B cell (primary cell): ENCODE measurements around the gene CPSF4L. TPM values are rescaled to one million over a fixed set of nuclear protein-coding genes. Genes with fewer than 3 reads are reported as not detected.

Source experiments
- ATAC-seq: fragments of 200-7000 bp; cut with Tn5 transposase; one replicate; pipeline ENCODE4 v1.10.0; 2021; ENCODE audit warnings: low read depth, mild to moderate bottlenecking, moderate number of reproducible peaks, moderate library complexity
- CTCF ChIA-PET: fragments of 350-600 bp; sonication (Branson Sonifier 250); formaldehyde crosslinking; loops from one replicate; lab custom pipeline; 2021; ENCODE audit warnings: antibody characterized with exemption, inconsistent platforms; lab: Charles Lee
- POLR2A ChIA-PET: fragments of 350-600 bp; sonication (Branson Sonifier 250); formaldehyde crosslinking; loops from one replicate; lab custom pipeline; 2021; ENCODE audit warnings: antibody characterized with exemption; lab: Charles Lee
- DNase-seq: peaks from one replicate; pipeline ENCODE4 v3.0.0; 2013
- H2AFZ ChIP-seq: 2 replicates; pipeline ENCODE4 v1.6.1; 2012; ENCODE audit warnings: mild to moderate bottlenecking, low read depth, low read length; ENCODE audit not compliant: insufficient read depth, poor library complexity, severe bottlenecking
- H3K27ac ChIP-seq, 2 donors: 1 replicate in 1 of 2; 2 replicates in 1 of 2; pipeline ENCODE4 v1.5.1; 2012 to 2013; ENCODE audit warnings: low read length in 2 of 2, mild to moderate bottlenecking in 2 of 2, moderate library complexity in 1 of 2
- H3K27me3 ChIP-seq, 4 experiments: fragments of 200-600 bp in 1 of 4; sonication (generic) in 1 of 4; replicated peaks in 1 of 4; 1 replicate in 2 of 4; 2 replicates in 2 of 4; pipeline versions ENCODE4 v1.6.1 to v1.7.0; 2013 to 2016; ENCODE audit warnings: low read length in 3 of 4, mild to moderate bottlenecking in 2 of 4, mixed read lengths in 1 of 4, moderate library complexity in 1 of 4; ENCODE audit not compliant: insufficient read depth in 4 of 4, control insufficient read depth in 3 of 4; ENCODE audit errors: control extremely low read depth in 1 of 4
- H3K36me3 ChIP-seq, 2 experiments: replicated peaks in 1 of 2; 1 replicate in 1 of 2; 2 replicates in 1 of 2; pipeline versions ENCODE4 v1.6.1 to v1.7.1; 2013; ENCODE audit warnings: low read length in 1 of 2; ENCODE audit not compliant: insufficient read depth in 2 of 2, control insufficient read depth in 1 of 2; ENCODE audit errors: control extremely low read depth in 1 of 2, extremely low read depth in 1 of 2
- H3K4me1 ChIP-seq, 2 donors: fragments of 200-600 bp in 1 of 2; sonication (generic) in 1 of 2; 1 replicate in 1 of 2; 2 replicates in 1 of 2; pipeline versions ENCODE4 v1.5.1 to v1.6.1; 2013 to 2017; ENCODE audit warnings: low read length in 2 of 2; ENCODE audit not compliant: control insufficient read depth in 2 of 2, insufficient read depth in 2 of 2
- H3K4me2 ChIP-seq: replicated peaks from 2 replicates; pipeline ENCODE3; 2012; ENCODE audit warnings: mild to moderate bottlenecking, low read depth, low read length; ENCODE audit not compliant: poor library complexity, severe bottlenecking
- H3K4me3 ChIP-seq, 5 experiments: fragments of 200-600 bp in 1 of 5; sonication (generic) in 1 of 5; 1 replicate in 3 of 5; 2 replicates in 2 of 5; pipeline versions ENCODE4 v1.5.1 to v1.7.0; 2011 to 2016; ENCODE audit warnings: low read length in 4 of 5, mild to moderate bottlenecking in 4 of 5, low read depth in 2 of 5, control low read depth in 1 of 5, moderate library complexity in 1 of 5; ENCODE audit not compliant: insufficient read depth in 1 of 5; ENCODE audit errors: control extremely low read depth in 1 of 5, extremely low read depth in 1 of 5
- H3K79me2 ChIP-seq: fragments of 200-600 bp; sonication (generic); one replicate; pipeline ENCODE4 v1.6.0; 2016; ENCODE audit warnings: low read length; ENCODE audit not compliant: control insufficient read depth, insufficient read depth
- H3K9ac ChIP-seq: fragments of 200-600 bp; sonication (generic); 2 replicates; pipeline ENCODE4 v1.6.1; 2017; ENCODE audit warnings: mild to moderate bottlenecking, low read length, moderate library complexity
- H3K9me3 ChIP-seq, 3 donors: one replicate each; pipeline versions ENCODE4 v1.6.1 to v1.7.1; 2013; ENCODE audit warnings: low read length in 2 of 3; ENCODE audit not compliant: control insufficient read depth in 2 of 3, insufficient read depth in 1 of 3; ENCODE audit errors: control extremely low read depth in 1 of 3
- H4K20me1 ChIP-seq: 2 replicates; pipeline ENCODE4 v1.6.0; 2012; ENCODE audit warnings: mild to moderate bottlenecking, low read length; ENCODE audit not compliant: insufficient read depth, control insufficient read depth, poor library complexity, severe bottlenecking
- H3K27ac Mint-ChIP-seq: one replicate; pipeline ENCODE4 v1.8.0; 2021; ENCODE audit warnings: mixed read lengths
- H3K27me3 Mint-ChIP-seq: one replicate; pipeline ENCODE4 v1.8.0; 2021; ENCODE audit warnings: mixed read lengths
- H3K4me1 Mint-ChIP-seq: one replicate; pipeline ENCODE4 v1.8.0; 2021; ENCODE audit warnings: mixed read lengths
- H3K4me3 Mint-ChIP-seq: one replicate; pipeline ENCODE4 v1.8.0; 2021; ENCODE audit warnings: mixed read lengths
- H3K9me3 Mint-ChIP-seq: one replicate; pipeline ENCODE4 v1.8.0; 2022; ENCODE audit warnings: mixed read lengths; ENCODE audit not compliant: insufficient read depth
- CTCF ChIP-seq: fragments of 200-600 bp; IDR thresholded peaks from one replicate; pipeline ENCODE4 v1.8.0; 2022; ENCODE audit warnings: antibody characterized with exemption, mild to moderate bottlenecking
- EZH2 ChIP-seq: IDR thresholded peaks from 2 replicates; pipeline ENCODE4 v1.6.1; 2012; ENCODE audit warnings: borderline replicate concordance, low read depth, mild to moderate bottlenecking, moderate library complexity, low read length; ENCODE audit not compliant: insufficient read depth, poor library complexity, severe bottlenecking
- WGBS: methylation state at CpG from one replicate; pipeline ENCODE4 v1.1.5; 2013; ENCODE audit warnings: missing lambda C conversion rate; ENCODE audit not compliant: insufficient coverage; 5-methylcytosine and 5-hydroxymethylcytosine counted together
- intact Hi-C: fragments of 100-400 bp; cut with micrococcal nuclease; formaldehyde crosslinking; loops from one replicate; pipeline ENCODE4 v1.10.0; 2022
- polyA plus RNA-seq: library from polyadenylated mRNA; depleted of rRNA; stranded (reverse); fragments of >200 nt; gene quantifications from 2 replicates; pipeline ENCODE4 v1.2.3, GENCODE V29; 2012
- total RNA-seq, 2 donors: library from RNA; stranded (reverse); fragments of 120-200 nt in 1 of 2; gene quantifications; 1 replicate in 1 of 2; 2 replicates in 1 of 2; pipeline versions ENCODE4 v1.2.3 to v1.2.4, GENCODE V29; 2013 to 2022

CPSF4L gene
- total and polyA plus RNA-seq, 2 donors (not counting 1 experiment from before 2014, with no cell fraction given) = not detected

DNA sequence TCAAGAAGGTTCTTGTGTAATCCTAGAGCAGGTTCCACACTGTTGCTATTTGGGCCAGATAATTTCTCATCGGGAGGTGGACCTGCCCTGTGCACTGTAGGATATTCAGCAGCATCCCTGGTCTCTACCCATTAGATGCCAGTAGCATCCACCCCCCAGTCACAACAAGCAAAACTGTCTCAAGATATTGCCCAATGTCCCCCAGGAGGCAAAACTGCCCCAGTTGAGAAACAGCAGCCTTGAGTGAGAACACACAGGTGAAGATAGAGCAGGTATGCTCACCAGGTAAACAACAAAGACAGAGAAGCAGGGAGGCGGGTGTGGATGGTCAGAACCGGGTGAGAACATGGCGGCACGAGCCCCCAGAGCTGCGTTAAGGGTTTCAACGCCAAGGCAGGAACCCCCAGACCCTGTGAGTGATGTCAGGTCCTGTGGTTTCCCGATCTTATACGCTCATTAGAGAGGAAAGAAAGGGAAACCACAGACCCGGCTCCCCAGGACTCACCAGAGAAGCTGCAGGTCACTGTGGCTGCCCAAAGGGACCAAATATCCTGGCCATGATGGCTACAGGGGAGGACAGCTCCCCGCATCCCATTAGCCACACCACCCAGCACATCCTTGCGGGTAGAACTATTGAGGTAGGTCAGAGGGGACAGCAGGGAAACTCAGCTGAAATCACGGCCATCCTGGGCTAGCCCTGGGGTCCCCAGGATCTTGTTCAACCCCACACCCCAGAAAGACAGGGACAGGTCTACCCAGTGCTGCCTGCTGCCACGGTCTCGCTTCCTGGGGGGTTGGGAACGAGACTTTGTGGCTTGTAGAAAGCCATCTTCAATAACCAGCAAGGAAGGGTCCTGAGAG is 28.9 kb upstream of the CPSF4L start:
- Histone ChIP-seq H4K20me1 (no peaks in the 10 kb centered on the region), H3K4me3 (no peak overlapping the region), H3K9me3 (peaks cover 0 to 3% (median 0%) of the 10 kb centered on the region in 3 donors), H3K9ac (no peak overlapping the region), H3K4me1 (peaks cover 0 to 13% of the 10 kb centered on the region in 2 donors), H3K4me2 (no peak overlapping the region), H3K27me3 (peaks cover 0 to 3% (median 0%) of the 10 kb centered on the region in 4 experiments), H3K27ac (no peak overlapping the region), H3K36me3 (no peaks in the 10 kb centered on the region), H3K79me2 (no peaks in the 10 kb centered on the region), H2AFZ (no peak overlapping the region)
- H3K9me3 Mint-ChIP-seq = no peaks in the 10 kb centered on the region
- POLR2A ChIA-PET = no interaction called here
- 41% methylated on average over 6 of the region's 16 CpGs for WGBS
- H3K4me3 Mint-ChIP-seq = no peak overlapping the region
- no peak for ATAC-seq
- no peak overlapping the region for H3K27ac Mint-ChIP-seq
- H3K27me3 Mint-ChIP-seq = peaks cover 30% of the 10 kb centered on the region
- TF ChIP-seq CTCF = no peak
- TF ChIP-seq EZH2 = no peak
- intact Hi-C loops = no loop called here
- peaks cover 13% of the 10 kb centered on the region for H3K4me1 Mint-ChIP-seq
- no peak for DNase-seq
- CTCF ChIA-PET = interaction anchor here (0.5 kb wide), 1 partner anchor 35 kb away, joined by 3 read pairs; no protein-coding TSS in a partner anchor
